NCI-H187 (cell line): Measurements from ENCODE around the gene STRBP.

Source experiments
- DNase-seq, 2 experiments: peaks; one replicate each; lab custom pipeline; 2025; lab: John Stamatoyannopoulos, UW

Gene STRBP

GRCh38 chr9:123129423-123129822 is 139.0 kb downstream of the STRBP start:
- DNase-seq = no peak

DNA sequence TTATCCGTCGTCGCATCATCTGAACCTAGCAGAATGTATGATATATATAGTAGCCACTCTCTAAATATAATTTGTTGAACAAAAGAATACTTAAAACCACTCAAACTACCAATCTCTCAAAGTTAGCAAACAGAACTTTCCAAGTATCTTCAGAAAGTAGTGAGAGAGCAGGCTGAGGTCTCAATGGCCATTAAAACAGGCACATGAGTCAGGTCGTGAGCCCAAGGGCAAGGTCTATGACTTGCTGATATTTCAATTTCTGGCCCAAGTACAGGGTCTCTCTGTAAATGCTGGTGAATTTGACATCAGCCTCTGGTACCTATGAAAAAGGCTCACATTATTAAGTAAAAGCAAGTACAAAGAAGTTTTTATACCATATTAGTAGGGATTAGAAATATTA is 139.8 kb downstream of the STRBP start:
- DNase-seq = no peak

DNA sequence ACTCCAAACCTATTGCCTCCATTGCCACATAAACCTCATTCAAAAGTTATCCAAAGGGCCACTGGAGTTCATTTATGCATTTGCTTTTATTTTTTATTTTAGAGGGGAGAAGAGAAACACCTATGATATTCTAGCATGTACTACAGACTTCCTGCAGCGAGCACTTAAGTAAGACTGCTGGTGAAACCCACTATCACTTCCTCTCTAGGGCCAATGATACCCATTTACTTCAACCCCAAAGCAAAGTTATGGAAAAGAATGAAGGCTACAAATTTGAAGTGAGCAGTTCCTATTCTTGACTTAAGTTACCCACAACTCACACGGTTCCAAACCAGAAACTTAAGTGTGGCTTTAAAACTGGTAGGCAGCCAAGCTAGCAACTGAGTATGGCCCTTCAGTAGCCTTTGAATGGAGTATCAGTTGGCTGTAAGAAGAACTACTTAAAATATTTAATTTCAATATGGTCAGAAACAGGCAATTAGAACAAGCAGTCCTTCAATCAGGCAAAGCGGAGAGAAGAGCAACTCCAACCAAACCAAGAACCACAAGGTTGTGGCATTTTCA is 140.8 kb downstream of the STRBP start:
- no peak for DNase-seq

DNA sequence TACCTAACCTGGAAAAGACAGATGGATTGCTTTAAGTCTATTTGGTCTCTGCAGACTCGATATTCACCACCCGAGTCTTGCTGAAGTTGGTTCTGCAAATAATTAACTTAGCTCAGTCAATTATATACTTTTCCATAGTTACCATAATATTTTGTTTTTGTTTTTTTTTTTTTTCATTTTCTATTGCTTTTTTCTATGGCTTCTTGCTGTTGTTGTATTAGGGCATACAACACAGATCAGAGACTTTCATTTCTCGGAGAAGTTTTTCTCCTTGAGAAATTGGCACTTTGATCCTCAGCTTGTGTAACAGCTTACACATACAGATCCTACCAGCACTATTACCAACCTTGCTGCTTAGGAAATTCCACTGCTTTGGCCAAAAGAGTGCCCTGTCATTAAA is 146.9 kb downstream of the STRBP start:
- no peak for DNase-seq

GRCh38 chr9:123120953-123121352 is 147.4 kb downstream of the STRBP start:
- no peak for DNase-seq

DNA sequence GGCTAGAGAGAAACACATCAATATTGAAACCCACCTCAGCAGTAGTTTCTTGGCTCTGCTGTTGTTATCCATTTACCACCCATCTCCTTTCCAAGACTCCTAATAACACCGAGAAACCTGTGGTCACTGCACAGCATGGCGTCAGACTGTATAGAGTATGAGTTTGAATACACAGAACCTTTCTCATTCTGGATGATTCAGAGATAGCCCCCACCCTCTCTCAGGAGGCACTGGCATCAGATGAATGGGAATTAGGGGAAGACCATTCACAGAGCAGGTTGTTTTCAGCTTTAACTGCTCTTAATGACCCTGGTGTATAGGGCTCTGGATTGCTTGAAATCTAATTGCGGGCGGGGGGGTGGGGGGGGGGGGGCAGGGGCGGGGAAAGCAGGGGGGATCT is 148.3 kb downstream of the STRBP start:
- DNase-seq = no peak

DNA sequence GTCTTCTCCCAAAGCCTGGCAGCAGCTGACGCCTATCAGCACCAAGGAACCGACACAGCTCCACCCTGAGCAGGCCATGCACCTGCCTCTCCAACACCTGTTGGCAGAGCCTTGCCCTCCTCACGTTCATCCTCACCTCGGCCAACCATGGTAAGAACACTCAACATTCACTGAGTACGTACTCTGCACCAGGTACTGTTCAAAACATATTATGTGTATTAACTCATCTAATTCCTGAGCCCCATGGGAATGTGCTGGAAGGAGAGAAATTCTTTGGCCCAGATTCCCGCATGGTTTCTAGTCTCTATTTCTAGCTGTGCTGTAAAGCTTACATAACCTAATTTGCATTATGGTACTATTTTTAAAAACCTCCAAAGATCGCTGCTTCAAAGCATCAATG is 148.8 kb downstream of the STRBP start:
- DNase-seq = peak in 1 of 2 experiments; percentile 39

- DNase-seq = no peak
These were observed 152.3 kb downstream of the STRBP start for GRCh38 chr9:123116036-123116435.

- no peak for DNase-seq
These were observed 153.1 kb downstream of the STRBP start for GRCh38 chr9:123115146-123115913.

DNA sequence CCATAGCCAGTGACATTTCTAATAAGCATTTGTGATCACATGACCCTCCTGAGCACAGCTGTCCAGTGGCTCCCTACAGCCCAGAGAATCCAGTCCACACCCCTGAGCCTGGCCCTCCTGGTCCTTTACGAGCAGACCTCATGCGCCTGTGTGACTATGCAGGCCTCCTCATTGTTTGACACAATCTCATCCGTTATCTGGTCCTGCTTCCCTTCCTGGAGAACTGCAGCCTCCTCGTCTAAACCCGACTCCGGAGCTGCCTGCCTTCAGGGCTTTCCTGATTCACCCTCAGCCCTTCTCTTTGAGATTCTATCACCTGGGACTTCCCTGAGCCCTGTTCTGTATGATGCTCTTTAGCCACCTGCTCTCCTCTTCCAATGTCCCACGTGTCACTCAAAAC is 155.2 kb downstream of the STRBP start:
- no peak for DNase-seq

- no peak for DNase-seq
These were observed 156.1 kb downstream of the STRBP start for GRCh38 chr9:123112015-123112975.

GRCh38 chr9:123111427-123112014 is 156.9 kb downstream of the STRBP start:
- DNase-seq = no peak

DNA sequence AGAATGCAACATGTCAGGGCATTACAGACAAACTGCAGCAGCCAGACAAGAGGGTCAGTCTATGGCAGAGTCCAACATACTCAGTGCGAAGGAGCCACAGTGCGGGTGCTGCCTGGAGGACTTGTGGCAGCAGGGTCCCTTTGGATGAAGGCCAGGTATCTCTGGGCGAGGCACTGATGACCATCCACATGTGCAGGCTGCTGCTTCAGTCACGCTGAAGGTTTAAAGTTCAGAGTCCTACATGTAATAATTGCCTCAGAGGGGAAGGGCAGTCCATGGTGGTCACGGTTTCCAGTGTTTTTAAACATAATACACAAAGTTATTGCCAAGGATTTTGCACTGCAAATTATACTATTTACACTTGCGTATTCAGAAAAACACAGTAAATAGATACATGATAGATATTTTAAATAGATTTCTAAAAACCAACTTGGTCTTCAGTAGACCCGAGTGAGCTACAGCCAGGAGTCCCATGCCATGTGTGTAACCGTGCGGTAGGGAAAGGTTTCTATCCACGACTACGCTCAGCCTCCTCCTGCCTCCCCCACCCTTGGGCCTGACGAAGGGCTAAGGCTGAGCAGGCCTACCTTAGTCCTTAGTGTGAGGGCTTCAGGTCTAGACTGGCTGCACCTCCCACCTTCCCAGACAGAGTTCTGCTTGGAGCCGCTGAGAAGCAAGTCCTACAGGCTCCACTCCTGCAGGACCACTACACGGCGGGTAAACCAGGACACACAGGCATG is 158.7 kb downstream of the STRBP start:
- no peak for DNase-seq

GRCh38 chr9:123108976-123109375 is 159.4 kb downstream of the STRBP start:
- no peak for DNase-seq

- no peak for DNase-seq
These were observed 160.6 kb downstream of the STRBP start for GRCh38 chr9:123107639-123108285.

GRCh38 chr9:123105490-123105889 is 162.9 kb downstream of the STRBP start:
- DNase-seq = no peak

DNA sequence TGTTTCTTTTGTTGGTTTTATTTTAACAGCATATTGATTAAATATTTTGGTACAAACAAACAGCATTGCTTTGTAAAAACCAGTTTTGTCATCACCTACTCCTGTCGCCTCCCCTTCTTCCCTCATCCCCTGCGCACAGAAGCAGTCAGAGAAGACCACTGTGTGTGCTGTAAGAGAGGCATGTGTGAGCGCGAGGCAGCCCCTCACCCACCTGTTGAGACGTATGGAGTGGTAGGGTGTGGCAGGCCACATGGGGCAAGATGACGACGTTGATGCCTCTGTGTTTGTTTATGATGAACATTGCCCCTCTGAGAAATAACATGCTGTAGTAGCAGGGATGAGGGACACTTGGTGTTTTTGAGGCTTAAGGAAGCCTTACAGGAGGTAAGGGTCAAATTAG is 163.6 kb downstream of the STRBP start:
- DNase-seq = no peak

- no peak for DNase-seq
These were observed 165.8 kb downstream of the STRBP start for GRCh38 chr9:123102375-123103113.

DNA sequence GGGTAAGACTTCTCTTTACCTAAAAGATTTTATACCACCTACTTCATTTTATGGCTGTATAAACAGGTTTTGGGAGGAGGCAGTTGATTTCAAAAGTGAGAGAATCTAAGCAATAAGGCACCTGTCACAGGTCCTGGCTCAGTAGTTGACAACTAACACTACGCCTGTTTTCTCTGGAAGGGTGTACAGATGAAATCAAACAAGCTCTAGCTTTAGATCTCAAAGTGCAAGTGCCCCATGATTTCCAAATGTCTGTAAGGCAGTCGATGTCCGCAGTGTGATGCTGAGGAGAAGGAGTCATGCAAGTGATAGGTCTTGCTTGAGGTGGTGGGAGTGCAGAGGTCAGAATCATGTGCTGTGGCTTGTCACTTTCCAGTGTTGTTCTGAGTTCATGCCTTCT is 168.8 kb downstream of the STRBP start:
- DNase-seq = no peak

GRCh38 chr9:123099042-123099441 is 169.3 kb downstream of the STRBP start:
- no peak for DNase-seq

DNA sequence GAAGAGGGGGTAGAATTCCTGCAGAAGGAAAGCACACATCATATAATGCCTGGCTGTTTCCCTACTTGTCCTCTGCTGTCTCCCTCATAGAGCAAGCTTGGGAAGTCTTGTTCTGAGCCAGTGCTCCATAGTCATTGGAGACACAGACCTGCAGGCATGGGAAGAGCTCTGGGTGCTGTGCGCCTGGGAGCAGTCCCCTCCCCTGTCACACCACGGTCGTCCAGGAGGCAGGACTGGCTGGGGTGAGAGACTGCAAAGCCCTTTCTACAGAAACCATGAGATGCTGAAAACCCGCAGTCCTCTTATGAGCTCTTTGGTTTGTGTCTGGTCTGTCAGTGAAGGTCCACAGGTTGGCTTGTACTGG is 170.3 kb downstream of the STRBP start:
- no peak for DNase-seq
